Measurements from ENCODE around the gene VIL1.

Gene VIL1

GRCh38 chr2:218418717-218419458, at the start of gene VIL1:
TSS of gene VIL1 (plus strand) at chr2:218419123. CDS start at chr2:218423779, 4,656 bp downstream.
- DNase-seq, result no peak

GRCh38 chr2:218369330-218369729, 49.6 kb upstream of the VIL1 start:
- peak; percentile 47 for DNase-seq

GRCh38 chr2:218370410-218371063, 48.4 kb upstream of the VIL1 start:
- peak; percentile 99 for DNase-seq

- DNase-seq, result peak; percentile 71
Observed at GRCh38 chr2:218371983-218372350, 47.0 kb upstream of the VIL1 start.

GRCh38 chr2:218374795-218375194, 44.1 kb upstream of the VIL1 start:
- DNase-seq, result no peak

- no peak for DNase-seq
Observed at GRCh38 chr2:218375212-218375611, 43.7 kb upstream of the VIL1 start.

- peak; percentile 97 for DNase-seq
Observed at GRCh38 chr2:218378053-218378452, 40.9 kb upstream of the VIL1 start.

- DNase-seq, result peak; percentile 97
Observed at GRCh38 chr2:218381916-218382366, 37.0 kb upstream of the VIL1 start, which contains the start of gene SLC11A1. TSS of gene SLC11A1 (plus strand) at chr2:218382273. CDS start at chr2:218382369, 96 bp downstream.

GRCh38 chr2:218382785-218383184, 36.1 kb upstream of the VIL1 start:
- no peak for DNase-seq

- peak; percentile 66 for DNase-seq
Observed at GRCh38 chr2:218383892-218384519, 34.9 kb upstream of the VIL1 start.

- no peak for DNase-seq
Observed at GRCh38 chr2:218384975-218385374, 33.9 kb upstream of the VIL1 start.

- DNase-seq, result peak; percentile 51
Observed at GRCh38 chr2:218386505-218387368, 32.2 kb upstream of the VIL1 start.

GRCh38 chr2:218387369-218388194, 31.3 kb upstream of the VIL1 start:
- DNase-seq, result peak; percentile 82

GRCh38 chr2:218389333-218390150, 29.4 kb upstream of the VIL1 start:
- no peak for DNase-seq

GRCh38 chr2:218391202-218391601, 27.7 kb upstream of the VIL1 start:
- DNase-seq, result no peak

- no peak for DNase-seq
Observed at GRCh38 chr2:218392459-218392858, 26.5 kb upstream of the VIL1 start.

GRCh38 chr2:218392891-218393462, 25.9 kb upstream of the VIL1 start:
- DNase-seq, result no peak

GRCh38 chr2:218393750-218394290, 25.1 kb upstream of the VIL1 start:
- DNase-seq, result peak; percentile 56

- no peak for DNase-seq
Observed at GRCh38 chr2:218394298-218395089, 24.4 kb upstream of the VIL1 start.

GRCh38 chr2:218395090-218395444, 23.9 kb upstream of the VIL1 start:
- DNase-seq, result no peak

All from inflammatory macrophage treated with lipopolysaccharide for 4 hours (primary cell).